EH (cell line): ENCODE measurements around the gene FADS2.

Experiments
- DNase-seq: peaks from one replicate; pipeline ENCODE4 v3.0.0-alpha.2; 2015; ENCODE audit warnings: low read depth

The FADS2 gene

GRCh38 chr11:61846362-61847020 is 18.4 kb downstream of the FADS2 start:
- no peak for DNase-seq

GRCh38 chr11:61847914-61848581 is 19.9 kb downstream of the FADS2 start:
- no peak for DNase-seq

GRCh38 chr11:61848631-61849030 is 20.5 kb downstream of the FADS2 start:
- no peak for DNase-seq

GRCh38 chr11:61850687-61851086 is 22.6 kb downstream of the FADS2 start:
- no peak for DNase-seq

- no peak for DNase-seq
Observed at GRCh38 chr11:61851113-61851899, 23.2 kb downstream of the FADS2 start.

GRCh38 chr11:61851900-61852295 is 23.8 kb downstream of the FADS2 start:
- no peak for DNase-seq

- DNase-seq: no peak
Observed at GRCh38 chr11:61853698-61854169, 25.6 kb downstream of the FADS2 start.

- no peak for DNase-seq
Observed at GRCh38 chr11:61854206-61854895, 26.3 kb downstream of the FADS2 start.

- no peak for DNase-seq
Observed at GRCh38 chr11:61854966-61855714, 27.0 kb downstream of the FADS2 start.

- DNase-seq: no peak
Observed at GRCh38 chr11:61855939-61856680, 28.0 kb downstream of the FADS2 start.

- peak; percentile 52 for DNase-seq
Observed at GRCh38 chr11:61860054-61860903, 32.2 kb downstream of the FADS2 start.

- no peak for DNase-seq
Observed at GRCh38 chr11:61861634-61862033, 33.5 kb downstream of the FADS2 start.

- DNase-seq: no peak
Observed at GRCh38 chr11:61862714-61863547, 34.8 kb downstream of the FADS2 start.

GRCh38 chr11:61863548-61864081 is 35.5 kb downstream of the FADS2 start:
- no peak for DNase-seq

- DNase-seq: no peak
Observed at GRCh38 chr11:61864814-61865775, 37.0 kb downstream of the FADS2 start.

- no peak for DNase-seq
Observed at GRCh38 chr11:61866231-61866957, 38.3 kb downstream of the FADS2 start.

GRCh38 chr11:61866958-61867343 is 38.9 kb downstream of the FADS2 start:
- DNase-seq: no peak
